OCI-LY7 (cell line): Measurements from ENCODE around the gene TACO1.

ENCODE experiments used
- CTCF ChIP-seq: fragments of 200-600 bp; sonication (generic); conservative IDR thresholded peaks from 2 replicates; pipeline ENCODE4 v1.5.1; 2014; ENCODE audit warnings: mild to moderate bottlenecking, antibody characterized with exemption, low read length, moderate library complexity, mixed read lengths
- EZH2phosphoT487 ChIP-seq: fragments of 200-600 bp; sonication (generic); IDR thresholded peaks from 2 replicates; pipeline ENCODE4 v1.6.1; 2018; ENCODE audit warnings: low read depth, borderline replicate concordance, mild to moderate bottlenecking, mixed run types, antibody characterized with exemption, low read length, moderate library complexity, mixed read lengths

- TF ChIP-seq CTCF (no peak), EZH2phosphoT487 (no peak)
Measured at GRCh38 chr17:63613663-63614062, 13.0 kb downstream of the TACO1 start.
